Glomerular visceral epithelial cell (primary cell): Measurements from ENCODE around the gene PRR14.

Source experiments
- DNase-seq: peaks from one replicate; pipeline ENCODE4 v3.0.0-alpha.2; 2016; ENCODE audit errors: extremely low spot score

PRR14 gene

DNA sequence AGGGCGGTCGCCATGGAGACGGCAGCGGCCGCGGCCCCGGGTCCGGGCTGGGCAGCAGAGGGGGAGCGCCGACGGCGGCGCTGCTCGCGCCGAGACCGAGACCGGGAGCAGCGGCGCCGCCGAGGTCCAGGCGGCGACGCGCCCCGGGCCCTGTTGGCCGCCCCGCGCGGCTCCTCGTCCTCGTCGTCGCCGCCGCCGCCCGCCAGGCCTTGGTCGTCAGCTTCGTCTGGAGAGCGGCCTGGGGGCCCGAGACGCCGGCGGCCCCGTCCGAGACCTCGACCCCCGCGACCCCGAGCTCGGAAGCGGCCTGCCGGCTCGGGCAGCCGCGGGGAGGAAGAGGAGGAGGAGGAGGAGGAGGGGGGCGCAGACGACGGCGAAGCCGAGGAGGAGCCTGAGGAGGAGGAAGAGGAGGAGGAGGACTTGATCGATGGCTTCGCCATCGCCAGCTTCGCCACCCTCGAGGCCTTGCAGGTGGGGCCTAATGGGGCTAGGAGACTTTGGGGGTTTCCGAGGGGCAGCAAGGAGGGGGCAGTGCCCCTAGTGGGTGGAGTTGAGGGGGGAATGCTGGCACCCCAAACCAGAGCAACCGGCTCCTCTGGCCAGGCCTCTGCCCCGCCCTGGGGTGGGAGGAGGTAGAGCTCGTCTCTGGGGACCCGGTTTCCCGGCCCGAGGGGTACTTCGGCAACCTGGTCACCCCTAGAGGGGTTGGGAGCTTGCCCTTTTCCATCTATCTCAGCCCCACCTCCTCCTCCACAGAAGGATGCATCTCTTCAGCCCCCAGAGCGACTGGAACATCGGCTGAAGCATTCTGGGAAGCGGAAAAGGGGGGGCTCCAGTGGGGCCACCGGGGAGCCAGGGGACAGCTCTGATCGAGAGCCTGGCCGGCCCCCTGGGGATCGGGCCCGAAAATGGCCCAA lies 9.0 kb downstream of the PRR14 start:
- peak; percentile 30 for DNase-seq

DNA sequence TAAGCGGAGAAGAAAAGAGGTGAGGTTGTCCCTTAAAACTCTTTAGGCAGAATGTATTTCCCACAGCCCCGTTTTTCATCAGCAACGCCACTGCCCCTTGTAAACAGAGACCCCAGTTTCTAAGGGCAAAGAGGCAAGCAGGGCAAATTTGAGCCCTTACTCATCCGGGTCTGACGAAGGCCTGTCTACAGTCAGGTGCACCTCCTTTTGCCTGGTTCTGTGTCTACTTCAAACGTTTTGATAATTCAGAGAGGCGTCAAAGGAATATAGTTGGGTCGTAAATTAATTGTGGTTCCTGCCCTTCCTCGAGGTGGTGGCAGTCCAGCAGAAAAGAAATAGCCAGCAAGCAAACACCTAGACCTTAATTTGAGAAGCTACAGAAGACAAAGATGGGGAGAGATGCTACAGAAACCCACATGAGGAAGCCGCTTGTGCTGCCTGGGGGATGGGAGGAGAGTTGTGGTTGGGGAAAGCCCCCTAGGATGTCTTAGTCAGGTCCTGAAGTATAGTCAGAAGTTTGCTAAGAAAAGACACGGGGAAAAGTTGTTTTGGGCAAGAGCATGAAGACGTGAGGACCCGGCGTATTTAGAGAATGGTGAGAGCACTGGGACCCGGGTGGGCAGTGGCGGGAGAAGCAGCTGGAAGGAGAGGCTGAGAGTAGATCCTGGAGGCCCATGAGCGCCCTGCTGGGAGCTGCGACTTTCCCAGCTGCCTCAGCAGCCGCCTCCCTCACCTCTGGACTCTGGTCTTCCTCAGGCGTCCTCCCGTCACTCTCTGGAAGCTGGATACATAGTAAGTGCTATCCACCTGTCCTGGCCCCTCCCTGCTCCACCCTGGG lies 9.9 kb downstream of the PRR14 start:
- peak; percentile 55 for DNase-seq

DNA sequence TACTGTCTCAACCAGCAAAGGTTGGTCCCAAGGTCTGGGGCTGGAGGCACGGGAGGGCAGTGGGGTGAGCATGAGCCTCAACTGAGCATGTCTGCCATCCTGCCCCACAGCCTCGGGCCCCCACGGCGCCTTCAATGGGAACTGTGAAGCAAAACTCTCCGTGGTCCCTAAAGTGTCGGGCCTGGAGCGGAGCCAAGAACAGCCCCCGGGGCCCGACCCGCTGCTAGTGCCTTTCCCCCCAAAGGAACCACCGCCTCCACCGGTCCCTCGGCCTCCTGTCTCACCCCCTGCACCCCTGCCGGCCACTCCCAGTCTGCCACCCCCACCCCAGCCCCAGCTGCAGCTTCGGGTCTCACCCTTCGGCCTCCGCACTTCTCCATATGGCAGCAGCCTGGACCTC lies 11.7 kb downstream of the PRR14 start:
- DNase-seq: no peak

DNA sequence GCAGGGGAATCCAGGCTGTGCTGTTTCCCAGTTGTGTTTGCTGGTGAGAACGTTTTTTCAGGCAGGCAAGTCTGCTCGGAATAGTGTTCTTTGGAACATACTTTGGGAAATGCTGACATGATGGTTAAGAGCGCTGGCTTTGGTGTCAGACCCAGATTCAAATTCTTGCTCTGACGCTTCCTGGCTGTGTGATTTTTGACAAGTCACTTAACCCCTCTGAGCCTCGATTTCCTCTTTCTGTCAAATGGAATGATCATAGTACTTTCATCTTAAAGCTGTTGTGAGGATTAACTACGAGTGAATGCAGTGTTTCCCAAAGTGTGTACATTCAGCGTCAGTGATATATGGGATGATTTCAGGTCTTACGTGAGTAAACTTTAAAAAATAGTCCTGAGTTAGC lies 12.3 kb downstream of the PRR14 start:
- DNase-seq: no peak

DNA sequence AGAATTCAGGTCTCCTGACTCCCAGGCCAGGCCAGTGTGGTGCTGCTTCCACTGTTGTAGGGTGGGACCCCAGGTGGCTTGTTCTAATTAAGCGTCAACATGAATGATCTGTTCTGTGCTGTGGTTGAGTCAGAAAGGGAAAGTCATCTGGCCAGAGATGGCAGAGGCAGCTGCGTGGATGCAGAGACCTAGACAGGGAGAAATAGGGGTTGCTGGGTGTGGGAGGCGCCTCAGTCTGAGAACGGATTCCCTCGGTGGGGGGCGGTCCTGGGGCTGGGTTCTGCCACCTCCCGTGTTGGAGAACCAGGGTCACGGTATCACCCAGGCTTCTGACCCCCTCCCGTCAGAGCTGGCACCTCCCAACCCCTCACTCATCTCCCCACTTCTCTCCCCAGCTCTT lies 13.1 kb downstream of the PRR14 start:
- DNase-seq: no peak

DNA sequence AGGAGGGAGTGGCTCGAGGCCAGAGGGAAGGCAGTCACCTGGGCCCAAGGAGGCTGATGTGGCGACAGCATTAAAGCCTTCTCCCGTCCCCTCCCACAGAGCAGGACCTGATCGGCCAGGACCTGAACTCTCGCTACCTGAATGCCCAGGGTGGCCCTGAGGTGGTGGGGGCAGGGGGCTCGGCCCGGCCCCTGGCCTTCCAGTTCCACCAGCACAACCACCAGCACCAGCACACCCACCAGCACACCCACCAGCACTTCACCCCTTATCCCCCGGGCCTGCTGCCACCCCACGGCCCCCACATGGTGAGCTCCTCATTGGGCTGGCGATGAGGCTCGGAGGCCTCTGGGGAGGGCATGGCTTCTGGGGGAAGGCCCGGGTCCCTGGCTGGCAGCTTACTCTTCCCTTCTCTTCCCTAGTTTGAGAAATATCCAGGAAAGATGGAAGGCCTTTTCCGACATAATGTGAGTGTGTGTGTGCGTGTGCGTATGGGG lies 13.9 kb downstream of the PRR14 start:
- DNase-seq: no peak

DNA sequence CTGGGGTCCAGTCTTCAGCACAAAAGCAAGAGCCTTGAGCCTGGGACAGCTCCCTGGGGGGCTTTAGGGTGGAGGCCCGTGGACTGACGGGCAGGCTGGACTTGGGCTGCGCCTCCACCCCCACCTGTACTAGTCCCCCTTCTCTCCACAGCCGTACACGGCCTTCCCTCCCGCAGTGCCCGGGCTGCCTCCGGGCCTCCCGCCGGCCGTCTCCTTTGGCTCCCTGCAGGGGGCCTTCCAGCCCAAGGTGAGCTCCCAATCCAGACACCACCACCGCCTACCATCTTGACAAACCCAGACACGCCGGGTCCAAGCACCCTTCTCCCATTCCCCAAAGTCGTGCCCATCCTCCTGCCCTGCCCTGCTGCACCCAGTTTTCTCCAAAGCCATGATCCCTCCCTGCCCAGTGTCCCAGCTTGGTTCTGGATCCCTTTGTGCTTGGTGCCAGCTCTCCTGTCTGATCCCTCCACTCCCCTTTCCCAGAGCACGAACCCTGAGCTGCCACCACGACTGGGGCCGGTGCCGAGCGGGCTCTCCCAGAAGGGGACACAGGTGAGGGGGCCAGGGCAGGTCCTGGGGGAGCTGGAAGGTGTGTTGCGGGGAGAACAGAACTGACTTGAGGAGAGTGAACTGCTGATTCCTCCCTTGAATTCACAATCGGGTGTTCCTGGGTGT lies 14.5 kb downstream of the PRR14 start:
- no peak for DNase-seq

DNA sequence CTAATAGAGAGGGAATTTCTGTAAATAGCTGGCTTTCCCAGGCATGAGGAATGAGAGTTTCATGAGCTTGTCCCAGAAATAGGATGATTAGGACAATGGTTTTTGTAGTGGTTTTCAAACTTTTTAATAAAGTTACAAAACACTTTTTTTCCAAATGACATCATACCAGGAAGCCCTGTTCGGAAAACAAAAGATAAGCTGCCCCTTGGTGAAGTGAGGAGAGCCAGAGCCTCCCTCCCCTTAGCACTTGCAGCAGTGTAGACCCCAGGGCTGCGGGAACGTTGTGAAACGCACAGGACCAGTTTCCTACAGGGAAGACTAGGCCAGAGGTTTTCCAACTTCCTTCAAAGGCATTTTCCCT lies 15.1 kb downstream of the PRR14 start:
- DNase-seq: no peak

DNA sequence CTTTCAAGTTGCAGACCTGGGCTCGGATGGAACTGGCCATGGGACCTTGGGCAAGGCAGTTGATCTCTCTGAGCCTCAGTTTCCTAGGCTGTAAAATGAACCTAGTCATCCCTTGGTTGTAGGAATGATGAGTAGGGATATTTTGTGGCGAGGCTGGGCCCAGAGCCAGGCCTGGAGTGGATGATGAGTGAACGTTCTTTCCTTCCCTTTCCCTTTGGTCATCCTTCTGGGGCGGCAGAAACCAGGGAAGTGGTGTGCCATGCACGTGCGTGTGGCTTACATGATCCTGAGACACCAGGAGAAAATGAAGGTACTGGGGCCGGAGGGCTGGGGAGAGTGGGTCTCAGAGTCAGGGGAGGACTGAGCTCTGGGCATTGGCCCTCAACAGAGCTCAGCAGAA lies 15.9 kb downstream of the PRR14 start:
- no peak for DNase-seq

DNA sequence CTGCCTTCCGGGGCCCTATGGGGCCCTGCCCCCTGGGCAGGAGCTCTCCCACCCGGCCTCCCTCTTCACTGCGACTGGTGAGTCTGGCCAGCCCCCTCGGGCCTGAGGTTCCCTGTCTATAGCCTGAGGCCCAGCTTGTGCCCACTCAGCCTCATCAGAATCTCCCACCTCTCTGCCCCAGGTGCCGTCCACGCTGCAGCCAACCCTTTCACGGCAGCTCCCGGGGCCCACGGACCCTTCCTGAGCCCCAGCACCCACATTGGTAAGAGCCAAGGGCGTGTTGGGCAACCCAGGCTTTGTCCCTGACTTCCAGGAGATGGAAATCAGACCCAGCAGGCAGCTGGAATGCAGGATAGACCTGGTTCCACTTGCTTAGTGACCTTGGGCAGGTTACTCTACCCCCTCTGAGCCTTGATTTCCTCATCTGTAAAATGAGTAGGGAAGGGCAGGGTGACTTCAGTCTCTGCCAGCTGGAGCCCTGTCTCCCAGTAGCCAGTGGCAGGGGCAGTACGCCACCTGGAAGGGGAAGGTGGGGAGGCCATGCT lies 16.7 kb downstream of the PRR14 start:
- DNase-seq: no peak

DNA sequence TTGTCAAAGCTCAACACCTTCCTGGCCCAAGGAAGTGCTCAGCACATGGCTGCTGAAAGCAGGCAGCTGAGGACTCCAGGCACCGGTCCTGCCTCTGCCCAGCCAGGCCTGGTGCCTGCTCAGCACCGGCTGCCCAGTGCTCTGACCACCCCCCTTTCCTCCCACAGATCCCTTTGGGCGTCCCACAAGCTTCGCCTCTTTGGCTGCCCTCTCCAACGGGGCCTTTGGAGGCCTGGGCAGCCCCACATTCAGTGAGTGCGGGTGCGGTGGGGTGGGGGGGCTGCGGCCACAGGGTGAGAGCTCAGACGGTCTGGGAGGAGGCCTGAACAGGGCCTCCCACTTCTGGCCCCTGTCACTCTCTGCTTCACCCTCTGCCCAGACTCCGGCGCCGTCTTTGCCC lies 17.6 kb downstream of the PRR14 start:
- DNase-seq: no peak

DNA sequence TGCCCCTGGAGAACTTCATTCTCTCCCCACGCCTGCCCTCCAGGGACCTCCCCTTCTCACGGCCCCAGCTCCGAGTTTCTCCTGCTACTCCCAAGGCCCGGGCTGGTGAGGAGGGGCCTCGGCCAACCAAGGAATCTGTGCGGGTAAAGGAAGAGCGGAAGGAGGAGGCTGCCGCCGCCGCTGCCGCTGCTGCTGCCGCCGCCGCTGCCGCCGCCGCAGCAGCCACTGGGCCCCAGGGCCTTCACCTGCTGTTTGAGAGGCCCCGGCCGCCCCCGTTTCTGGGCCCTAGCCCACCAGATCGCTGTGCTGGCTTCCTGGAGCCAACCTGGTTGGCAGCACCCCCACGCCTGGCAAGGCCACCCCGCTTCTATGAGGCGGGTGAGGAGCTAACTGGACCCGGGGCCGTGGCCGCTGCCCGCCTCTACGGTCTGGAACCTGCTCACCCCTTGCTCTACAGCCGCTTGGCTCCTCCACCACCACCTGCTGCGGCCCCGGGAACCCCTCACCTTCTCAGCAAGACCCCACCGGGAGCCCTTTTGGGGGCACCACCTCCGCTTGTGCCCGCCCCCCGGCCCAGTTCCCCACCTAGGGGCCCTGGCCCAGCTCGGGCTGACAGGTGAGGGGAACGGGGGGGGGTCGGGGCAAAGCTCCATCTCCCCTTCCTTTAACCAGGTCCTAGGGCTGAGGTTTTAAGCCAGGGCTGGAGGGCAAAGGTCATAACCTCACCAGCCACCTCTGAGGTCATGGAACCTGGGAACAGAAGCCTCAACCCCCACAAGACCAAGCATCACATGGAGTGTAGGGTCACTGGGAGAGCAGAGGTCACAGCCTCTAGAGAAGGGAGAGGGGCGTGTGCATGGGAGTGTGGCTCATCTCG lies 18.5 kb downstream of the PRR14 start:
- DNase-seq: no peak

DNA sequence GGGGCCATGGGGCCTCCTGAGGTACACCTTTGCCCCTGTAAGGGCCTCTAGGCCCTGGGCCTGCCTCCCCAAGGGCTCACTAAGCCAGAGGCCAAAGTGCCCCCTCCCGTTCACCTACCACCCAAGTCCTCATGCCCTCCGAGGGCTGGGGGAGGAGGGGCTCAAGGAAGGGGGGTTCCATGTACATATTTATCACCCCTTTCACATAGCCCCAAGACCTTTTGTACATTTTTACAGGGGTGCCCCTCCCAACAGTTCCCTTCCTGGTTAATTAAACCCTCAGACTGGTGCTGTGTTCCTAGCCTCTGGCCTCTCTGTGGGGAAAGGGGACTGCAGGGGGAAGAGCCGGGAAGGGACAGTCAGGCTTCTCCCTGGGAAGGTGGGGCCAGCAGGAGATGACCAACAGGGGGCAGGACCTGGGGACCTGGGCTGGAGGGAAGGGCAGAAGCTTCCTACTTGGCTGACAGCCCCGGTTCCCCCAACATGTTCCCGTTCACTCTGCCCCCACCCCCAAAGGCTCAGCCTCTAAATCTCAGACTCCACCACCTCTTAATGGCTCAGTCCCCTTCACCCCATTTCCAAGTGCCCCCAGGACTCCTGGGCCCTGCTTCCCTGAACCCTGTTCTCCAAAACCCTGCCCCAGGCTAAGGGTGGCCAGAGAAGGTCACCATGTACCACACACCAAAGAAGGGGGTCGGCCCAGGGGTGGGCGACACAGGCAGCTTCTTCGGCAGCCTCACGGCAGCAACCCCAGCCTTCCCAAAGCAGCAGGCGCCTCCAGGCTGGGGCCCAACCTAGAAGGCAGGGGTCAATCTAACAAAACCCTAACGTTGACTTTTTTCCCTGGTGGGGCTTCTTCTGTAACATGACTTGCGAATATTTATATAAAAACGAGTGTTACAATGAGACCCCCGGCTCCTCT lies 19.4 kb downstream of the PRR14 start:
- DNase-seq: no peak

DNA sequence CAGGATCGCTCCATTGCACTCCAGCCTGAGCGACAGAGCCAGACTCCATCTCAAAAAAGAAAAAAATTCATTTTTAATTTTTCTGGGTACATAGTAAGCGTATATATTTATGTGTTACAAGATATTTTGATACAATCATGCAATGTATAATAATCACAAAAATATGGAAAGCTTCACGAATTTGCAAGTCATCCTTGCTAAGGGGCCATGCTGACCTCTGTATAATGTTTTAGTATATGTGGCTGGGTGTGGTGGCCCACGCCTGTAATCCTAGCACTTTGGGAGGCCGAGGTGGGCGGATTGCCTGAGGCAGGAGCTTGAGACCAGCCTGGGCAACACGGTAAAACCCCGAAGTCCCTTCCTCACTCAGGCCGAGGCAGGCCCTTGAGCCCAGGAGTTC lies 24.4 kb downstream of the PRR14 start:
- no peak for DNase-seq

DNA sequence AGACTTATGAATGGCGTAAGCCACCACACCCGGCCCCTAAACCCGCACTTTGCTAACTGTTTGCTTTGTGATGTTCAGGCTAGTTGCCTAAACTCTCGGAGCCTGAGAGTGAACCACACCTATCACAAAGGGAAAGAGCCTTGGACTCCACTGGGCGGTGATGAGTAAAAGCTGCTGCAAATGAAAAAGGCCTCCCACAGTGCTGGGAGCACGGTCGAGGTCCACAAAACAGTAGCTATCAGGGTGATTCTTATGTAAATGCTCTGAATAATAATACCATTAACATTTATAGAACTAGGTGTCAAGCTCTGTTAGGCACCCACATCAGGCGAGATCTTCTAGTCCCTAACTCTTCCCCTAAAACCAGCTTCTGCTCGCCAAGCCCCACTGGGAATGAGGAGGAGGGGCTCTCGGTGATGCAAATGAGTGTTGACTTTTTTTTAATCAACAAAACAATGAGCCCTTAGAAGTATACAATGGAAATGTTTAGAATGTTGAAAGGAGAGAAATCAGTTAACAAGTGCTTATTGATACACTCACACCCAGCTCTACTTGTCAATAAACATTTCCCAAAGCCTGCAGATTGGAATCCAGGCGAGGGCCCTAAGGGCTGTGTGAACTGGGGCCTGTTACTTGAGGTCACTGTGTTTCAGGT lies 27.3 kb downstream of the PRR14 start:
- no peak for DNase-seq

DNA sequence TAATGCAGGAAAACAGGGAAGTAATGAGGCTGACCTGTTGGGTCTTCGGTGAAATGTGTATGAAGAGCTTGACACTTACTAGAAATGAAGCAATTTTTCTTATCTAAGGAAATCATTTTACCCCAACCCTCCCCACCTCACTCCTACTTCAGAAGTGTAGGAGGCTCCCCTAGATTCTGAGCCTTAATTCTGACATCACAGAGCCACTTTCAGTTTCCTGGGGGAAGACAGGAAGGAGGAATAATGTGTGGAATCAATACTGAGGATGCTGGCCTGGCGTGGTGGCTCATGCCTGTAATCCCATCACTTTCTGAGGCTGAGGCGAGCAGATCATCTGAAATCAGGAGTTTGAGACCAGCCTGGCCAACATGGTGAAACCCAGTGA lies 27.8 kb downstream of the PRR14 start:
- no peak for DNase-seq

DNA sequence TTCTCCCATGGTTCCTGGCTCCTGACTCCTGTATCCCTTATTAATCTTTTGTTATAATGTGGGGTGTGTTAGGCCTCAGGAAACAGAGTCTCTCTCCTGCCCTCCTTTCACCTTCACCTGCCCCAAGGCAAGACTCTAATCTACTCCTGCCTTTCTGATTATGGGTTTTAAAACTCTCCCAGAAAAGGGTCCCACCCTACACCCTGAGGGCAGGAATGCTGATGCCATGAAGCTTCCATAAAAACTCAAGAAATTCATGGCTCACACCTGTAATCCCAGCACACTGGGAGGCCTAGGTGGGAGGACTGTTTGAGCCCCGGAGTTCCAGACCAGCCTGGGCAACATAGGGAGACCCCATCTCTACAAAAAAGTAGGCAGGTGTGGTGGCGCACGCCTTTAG lies 29.6 kb downstream of the PRR14 start:
- DNase-seq: no peak

DNA sequence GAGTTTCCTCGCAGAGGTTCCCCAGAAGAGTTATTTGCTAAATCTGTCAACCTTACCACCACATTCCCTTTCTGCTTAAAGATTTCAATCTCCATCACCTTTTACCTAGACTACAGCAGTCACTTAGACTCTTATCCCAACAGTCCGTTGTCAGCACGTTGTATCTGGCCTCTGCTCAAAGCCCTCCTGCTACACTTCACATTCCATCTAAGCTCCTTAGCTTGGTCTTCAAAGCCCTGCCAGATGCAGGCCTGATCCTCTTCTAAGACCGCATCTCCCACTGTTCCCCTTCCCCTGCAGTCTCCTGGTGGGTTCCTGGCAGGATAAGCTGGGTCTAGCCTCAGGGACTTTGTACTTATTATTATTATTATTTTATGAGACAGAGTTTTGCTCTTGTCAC lies 37.9 kb downstream of the PRR14 start:
- DNase-seq: no peak

DNA sequence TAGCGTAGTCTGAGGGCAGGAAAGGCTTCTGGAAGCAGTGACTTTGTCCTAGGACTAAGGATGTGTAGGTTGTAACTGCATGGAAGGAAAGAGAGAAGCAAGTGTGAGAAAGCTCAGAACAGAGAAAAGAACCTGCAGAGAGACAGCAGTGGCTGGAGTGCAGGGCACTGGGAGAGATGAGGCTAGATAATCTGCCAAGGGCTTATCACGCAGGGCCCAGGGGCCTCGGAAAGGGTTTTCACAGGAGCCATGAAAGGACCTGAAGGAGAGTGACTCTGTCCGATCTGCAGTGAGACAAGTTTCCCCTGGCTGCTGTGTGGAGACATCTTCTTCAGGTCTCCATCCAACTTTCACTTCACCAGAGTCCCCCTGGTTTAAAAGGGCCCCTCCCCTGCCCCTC lies 41.1 kb downstream of the PRR14 start:
- DNase-seq: no peak
